ENCODE results near the gene BCAT1.

The BCAT1 gene

GRCh38 chr12:24770334-24770733 is 178.6 kb downstream of the BCAT1 start:
- Histone ChIP-seq H3K9me3 (ENCODE audit: low read length) (no peaks in the 10 kb centered on the region), H3K4me3 (ENCODE audit: low read depth in 1 of 2, low read length in 2 of 2) (no peak overlapping the region), H3K36me3 (ENCODE audit: insufficient read depth, low read length) (no peaks in the 10 kb centered on the region), H3K9ac (ENCODE audit: low read length) (no peak overlapping the region), H3K27me3 (ENCODE audit: control insufficient read depth in 1 of 2, insufficient read depth in 2 of 2, low read length in 2 of 2) (no peaks in the 10 kb centered on the region), H3K27ac (ENCODE audit: low read depth, low read length) (no peak overlapping the region), H3K4me1 (ENCODE audit: insufficient read depth, low read length) (no peaks in the 10 kb centered on the region)

- Histone ChIP-seq H3K4me3 (ENCODE audit: low read depth in 1 of 2, low read length in 2 of 2) (no peak overlapping the region), H3K36me3 (ENCODE audit: insufficient read depth, low read length) (no peaks in the 10 kb centered on the region), H3K27me3 (ENCODE audit: control insufficient read depth in 1 of 2, insufficient read depth in 2 of 2, low read length in 2 of 2) (no peaks in the 10 kb centered on the region)
Measured at GRCh38 chr12:24769682-24770081, 179.2 kb downstream of the BCAT1 start.

GRCh38 chr12:24768415-24768814 is 180.5 kb downstream of the BCAT1 start:
- Histone ChIP-seq H3K36me3 (ENCODE audit: insufficient read depth, low read length) (no peaks in the 10 kb centered on the region), H3K9me3 (ENCODE audit: low read length) (no peaks in the 10 kb centered on the region), H3K4me1 (ENCODE audit: insufficient read depth, low read length) (no peaks in the 10 kb centered on the region), H3K9ac (ENCODE audit: low read length) (no peak overlapping the region), H3K4me3 (ENCODE audit: low read depth in 1 of 2, low read length in 2 of 2) (no peak overlapping the region), H3K27ac (ENCODE audit: low read depth, low read length) (no peak overlapping the region), H3K27me3 (ENCODE audit: control insufficient read depth in 1 of 2, insufficient read depth in 2 of 2, low read length in 2 of 2) (no peaks in the 10 kb centered on the region)

More at GRCh38 chr12:24769682-24770081, 179.2 kb downstream of the BCAT1 start:
- Histone ChIP-seq H3K27ac (ENCODE audit: low read depth, low read length) (no peak overlapping the region), H3K4me1 (ENCODE audit: insufficient read depth, low read length) (no peaks in the 10 kb centered on the region), H3K9ac (ENCODE audit: low read length) (no peak overlapping the region), H3K9me3 (ENCODE audit: low read length) (no peaks in the 10 kb centered on the region)

- Histone ChIP-seq H3K9me3 (ENCODE audit: low read length) (no peaks in the 10 kb centered on the region), H3K27me3 (ENCODE audit: control insufficient read depth in 1 of 2, insufficient read depth in 2 of 2, low read length in 2 of 2) (no peaks in the 10 kb centered on the region), H3K27ac (ENCODE audit: low read depth, low read length) (no peak overlapping the region), H3K36me3 (ENCODE audit: insufficient read depth, low read length) (no peaks in the 10 kb centered on the region), H3K4me1 (ENCODE audit: insufficient read depth, low read length) (no peaks in the 10 kb centered on the region), H3K4me3 (ENCODE audit: low read depth in 1 of 2, low read length in 2 of 2) (no peak overlapping the region), H3K9ac (ENCODE audit: low read length) (no peak overlapping the region)
Measured at GRCh38 chr12:24767016-24767415, 181.9 kb downstream of the BCAT1 start.

GRCh38 chr12:24764712-24765111 is 184.2 kb downstream of the BCAT1 start:
- Histone ChIP-seq H3K9ac (ENCODE audit: low read length) (no peak overlapping the region), H3K27me3 (ENCODE audit: control insufficient read depth in 1 of 2, insufficient read depth in 2 of 2, low read length in 2 of 2) (no peaks in the 10 kb centered on the region), H3K4me1 (ENCODE audit: insufficient read depth, low read length) (no peaks in the 10 kb centered on the region), H3K4me3 (ENCODE audit: low read depth in 1 of 2, low read length in 2 of 2) (no peak overlapping the region), H3K27ac (ENCODE audit: low read depth, low read length) (no peak overlapping the region), H3K36me3 (ENCODE audit: insufficient read depth, low read length) (no peaks in the 10 kb centered on the region), H3K9me3 (ENCODE audit: low read length) (no peaks in the 10 kb centered on the region)

GRCh38 chr12:24760606-24761378 is 188.1 kb downstream of the BCAT1 start:
- no peak overlapping the region for H3K9ac ChIP-seq (ENCODE audit: low read length)
- H3K9me3 ChIP-seq (ENCODE audit: low read length): no peaks in the 10 kb centered on the region
- no peaks in the 10 kb centered on the region for H3K36me3 ChIP-seq (ENCODE audit: insufficient read depth, low read length)
- H3K27me3 ChIP-seq (ENCODE audit: control insufficient read depth in 1 of 2, insufficient read depth in 2 of 2, low read length in 2 of 2): no peaks in the 10 kb centered on the region
- H3K4me1 ChIP-seq (ENCODE audit: insufficient read depth, low read length): no peaks in the 10 kb centered on the region
- no peak overlapping the region for H3K4me3 ChIP-seq (ENCODE audit: low read depth in 1 of 2, low read length in 2 of 2)
- no peak overlapping the region for H3K27ac ChIP-seq (ENCODE audit: low read depth, low read length)

- no peaks in the 10 kb centered on the region for H3K36me3 ChIP-seq (ENCODE audit: insufficient read depth, low read length)
- no peaks in the 10 kb centered on the region for H3K4me1 ChIP-seq (ENCODE audit: insufficient read depth, low read length)
- no peaks in the 10 kb centered on the region for H3K9me3 ChIP-seq (ENCODE audit: low read length)
- H3K4me3 ChIP-seq (ENCODE audit: low read depth in 1 of 2, low read length in 2 of 2): no peak overlapping the region
- H3K9ac ChIP-seq (ENCODE audit: low read length): no peak overlapping the region
- H3K27me3 ChIP-seq (ENCODE audit: control insufficient read depth in 1 of 2, insufficient read depth in 2 of 2, low read length in 2 of 2): no peaks in the 10 kb centered on the region
- no peak overlapping the region for H3K27ac ChIP-seq (ENCODE audit: low read depth, low read length)
Measured at GRCh38 chr12:24760162-24760561, 188.7 kb downstream of the BCAT1 start.
